SJSA1 (cell line): ENCODE data around the gene SYT7. TPM values are rescaled to one million over a fixed set of nuclear protein-coding genes. Genes with fewer than 3 reads are reported as not detected.
"Not testable (repeated sequence)": the region's sequence is repeated elsewhere in the genome, so short reads cannot be mapped to it uniquely, and the experiment has no call there.

Experiments
- DNase-seq, 2 experiments: peaks; one replicate each; pipeline ENCODE4 v3.0.0-alpha.2; 2015 to 2020; ENCODE audit warnings: low spot score in 2 of 2, low read depth in 1 of 2
- H3K27ac ChIP-seq: fragments of 250-450 bp; sonication (Bioruptor Pico); 2 replicates; pipeline ENCODE4 v1.5.1; 2020; ENCODE audit warnings: mild to moderate bottlenecking, moderate library complexity
- H3K27me3 ChIP-seq: fragments of 250-450 bp; sonication (Bioruptor Pico); replicated peaks from 2 replicates; pipeline ENCODE4 v1.5.1; 2020; ENCODE audit warnings: mild to moderate bottlenecking, moderate library complexity
- H3K36me3 ChIP-seq: fragments of 250-450 bp; sonication (Bioruptor Pico); 2 replicates; pipeline ENCODE4 v1.5.1; 2020; ENCODE audit warnings: mild to moderate bottlenecking
- H3K4me1 ChIP-seq: fragments of 250-450 bp; sonication (Bioruptor Pico); replicated peaks from 2 replicates; pipeline ENCODE4 v1.6.1; 2021; ENCODE audit warnings: mild to moderate bottlenecking
- H3K4me3 ChIP-seq: fragments of 250-450 bp; sonication (Bioruptor Pico); 2 replicates; pipeline ENCODE4 v1.5.1; 2020; ENCODE audit warnings: mild to moderate bottlenecking
- H3K9me3 ChIP-seq: fragments of 250-450 bp; sonication (Bioruptor Pico); replicated peaks from 2 replicates; pipeline ENCODE4 v1.5.1; 2020; ENCODE audit warnings: mild to moderate bottlenecking
- total RNA-seq: library from RNA; depleted of rRNA; stranded (reverse); fragments of >200 nt; shearing (Covaris generic); gene quantifications from 2 replicates; pipeline ENCODE4 v1.2.3, GENCODE V29; 2014

The SYT7 gene
- total RNA-seq, 1 experiment from 2014 or later: not detected

DNA sequence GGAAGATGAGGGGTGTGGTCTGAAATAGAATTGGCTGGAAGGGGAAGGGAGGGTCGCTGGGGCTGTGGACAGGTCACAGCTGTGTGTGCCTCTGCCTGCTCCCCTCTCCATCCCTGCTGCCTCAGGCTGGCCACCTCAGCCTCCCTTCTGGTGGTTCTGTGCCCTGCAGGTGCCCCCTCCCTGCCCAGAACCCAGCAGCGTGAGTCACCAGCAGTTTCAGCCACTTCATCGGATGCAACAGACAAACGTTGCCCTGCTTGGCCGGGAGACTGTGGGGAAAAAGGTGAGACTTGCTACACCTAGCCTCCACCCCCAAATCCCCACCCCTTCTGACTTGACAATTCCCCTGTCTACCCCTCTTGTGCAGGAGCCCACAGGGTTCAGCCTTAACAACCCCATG is 94.1 kb downstream of the SYT7 start:
- H3K27ac ChIP-seq: no peak overlapping the region
- no peak for DNase-seq

DNA sequence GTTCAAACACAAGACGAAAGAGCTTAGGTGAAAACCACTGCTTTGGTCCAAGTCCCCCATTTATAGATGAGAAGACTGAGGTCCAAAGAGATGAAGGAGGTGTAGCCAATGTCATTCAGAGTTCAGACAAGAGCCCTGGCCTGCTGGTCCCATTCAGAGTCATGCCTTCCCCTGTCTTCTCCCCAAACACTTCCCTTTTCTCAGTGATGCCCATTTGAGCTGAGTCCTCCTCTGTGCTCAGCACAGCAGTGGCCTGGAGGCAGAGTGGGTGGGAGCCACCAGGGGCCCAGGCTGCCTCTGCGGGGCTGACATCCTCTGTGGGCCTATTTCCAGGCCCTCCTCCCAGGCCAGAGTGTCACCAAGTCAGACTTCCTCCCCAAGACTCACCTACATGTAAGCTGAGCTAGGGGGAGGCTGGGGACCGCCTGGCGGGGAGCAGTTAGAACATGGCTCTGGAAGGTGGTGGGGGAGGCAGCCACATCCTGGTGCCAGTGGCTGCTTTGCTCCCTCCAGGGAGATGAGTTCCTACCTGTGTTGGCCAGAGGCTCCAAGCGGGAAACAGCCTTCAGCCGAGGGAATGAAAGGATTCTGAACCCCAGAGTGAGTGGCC is 94.8 kb downstream of the SYT7 start:
- Histone ChIP-seq H3K4me1 (peaks cover 16% of the 10 kb centered on the region), H3K27me3 (peaks cover 6% of the 10 kb centered on the region; the same call in 1 of the 2 replicates), H3K4me3 (no peak overlapping the region), H3K27ac (no peak overlapping the region), H3K36me3 (no peaks in the 10 kb centered on the region), H3K9me3 (no peaks in the 10 kb centered on the region)
- DNase-seq: no peak

More for the DNA sequence above, 94.1 kb downstream of the SYT7 start:
- Histone ChIP-seq H3K36me3 (no peaks in the 10 kb centered on the region), H3K27me3 (no peaks in the 10 kb centered on the region), H3K4me1 (peaks cover 16% of the 10 kb centered on the region), H3K4me3 (no peak overlapping the region), H3K9me3 (no peaks in the 10 kb centered on the region)

DNA sequence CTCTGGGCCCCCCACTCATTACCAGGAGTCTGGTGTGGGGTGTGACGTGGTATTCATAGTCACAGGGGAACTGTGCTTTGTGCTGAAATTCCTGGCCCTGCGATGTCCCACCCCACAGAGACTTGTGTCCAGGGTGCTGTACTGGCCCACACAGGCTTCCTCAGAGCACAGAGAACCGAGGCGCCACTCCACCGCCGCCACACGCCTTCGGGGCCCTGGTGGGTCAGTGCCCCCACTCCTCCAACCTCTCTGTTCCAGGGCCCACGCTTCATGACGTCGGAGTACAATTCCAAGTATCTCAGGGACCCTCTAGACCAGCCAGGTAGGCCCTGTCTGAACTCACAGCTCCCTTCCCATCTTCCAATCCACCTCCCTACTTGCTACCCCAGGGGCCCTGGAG is 95.8 kb downstream of the SYT7 start:
- no peak for DNase-seq
- peaks cover 9% of the 10 kb centered on the region for H3K4me1 ChIP-seq
- H3K9me3 ChIP-seq: no peaks in the 10 kb centered on the region
- peaks cover 6% of the 10 kb centered on the region; the same call in 1 of the 2 replicates for H3K27me3 ChIP-seq
- no peak overlapping the region for H3K4me3 ChIP-seq
- no peak overlapping the region for H3K27ac ChIP-seq
- no peaks in the 10 kb centered on the region for H3K36me3 ChIP-seq

DNA sequence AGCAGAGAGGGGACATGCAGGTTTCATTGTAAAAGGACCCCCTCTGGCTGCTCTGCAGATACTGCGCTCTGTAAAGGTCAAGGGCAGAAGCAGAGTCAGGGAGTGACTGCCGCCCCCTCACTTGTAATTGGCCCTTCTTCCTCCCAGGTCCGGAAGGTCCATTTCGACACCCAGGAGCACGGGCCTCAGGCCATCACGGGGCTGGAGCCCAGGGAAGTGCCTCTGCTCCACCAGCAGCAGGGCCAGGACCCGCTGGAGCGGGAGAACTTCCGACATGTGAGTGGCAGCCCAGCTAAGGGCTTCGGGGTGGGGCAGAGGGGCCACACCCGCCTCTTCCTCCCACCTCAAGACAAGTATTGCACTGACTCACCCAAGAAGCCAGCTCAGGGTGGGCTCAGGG is 96.3 kb downstream of the SYT7 start:
- H3K4me1 ChIP-seq: peaks cover 3% of the 10 kb centered on the region
- DNase-seq: no peak
- H3K4me3 ChIP-seq: no peak overlapping the region
- H3K27me3 ChIP-seq: peaks cover 6% of the 10 kb centered on the region; the same call in 1 of the 2 replicates
- H3K27ac ChIP-seq: no peak overlapping the region
- H3K9me3 ChIP-seq: no peaks in the 10 kb centered on the region
- H3K36me3 ChIP-seq: no peaks in the 10 kb centered on the region

DNA sequence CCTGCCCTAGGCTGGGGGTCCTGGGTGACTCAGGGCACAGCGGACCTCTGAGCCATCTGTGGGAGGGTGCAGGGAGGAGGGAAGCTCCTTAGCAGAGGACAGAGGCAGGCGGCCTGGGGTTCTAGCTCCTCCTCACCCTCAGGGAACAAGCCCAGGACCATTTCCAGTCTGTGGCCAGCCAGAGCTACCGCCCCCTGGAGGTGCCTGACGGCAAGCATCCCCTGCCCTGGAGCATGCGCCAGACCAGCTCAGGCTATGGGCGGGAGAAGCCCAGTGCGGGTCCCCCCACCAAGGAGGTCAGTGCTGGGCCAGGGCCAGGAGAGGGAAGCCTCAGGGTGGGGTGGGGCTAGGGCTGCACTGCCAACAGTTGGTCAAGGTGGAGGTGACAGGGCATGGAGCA is 98.4 kb downstream of the SYT7 start:
- Histone ChIP-seq H3K27ac (no peak overlapping the region), H3K36me3 (no peaks in the 10 kb centered on the region), H3K9me3 (no peaks in the 10 kb centered on the region), H3K4me1 (0 out of 2 replicates have a peak, but pooled peaks cover 3% of the 10 kb centered on the region), H3K4me3 (no peak overlapping the region), H3K27me3 (peaks cover 6% of the 10 kb centered on the region; the same call in 1 of the 2 replicates)
- no peak for DNase-seq

DNA sequence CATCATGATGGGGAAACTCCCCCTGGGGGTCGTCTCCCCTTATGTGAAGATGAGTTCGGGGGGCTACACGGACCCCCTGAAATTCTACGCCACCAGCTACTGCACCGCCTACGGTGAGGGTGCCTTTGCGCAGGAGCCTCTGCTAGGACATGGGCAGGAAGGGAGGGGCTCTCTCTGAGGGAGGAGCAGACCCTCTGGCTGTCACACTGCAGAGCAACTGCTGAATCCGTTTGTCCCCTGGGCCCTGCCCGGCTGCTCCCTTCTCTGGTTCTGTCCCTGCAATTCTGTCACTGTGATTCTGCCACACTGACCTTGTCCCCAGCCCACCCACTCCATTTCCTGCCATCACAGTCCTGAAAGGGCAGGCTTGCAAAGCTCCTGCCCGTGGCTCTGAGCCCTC is 99.1 kb downstream of the SYT7 start:
- H3K4me3 ChIP-seq: no peak overlapping the region

DNA sequence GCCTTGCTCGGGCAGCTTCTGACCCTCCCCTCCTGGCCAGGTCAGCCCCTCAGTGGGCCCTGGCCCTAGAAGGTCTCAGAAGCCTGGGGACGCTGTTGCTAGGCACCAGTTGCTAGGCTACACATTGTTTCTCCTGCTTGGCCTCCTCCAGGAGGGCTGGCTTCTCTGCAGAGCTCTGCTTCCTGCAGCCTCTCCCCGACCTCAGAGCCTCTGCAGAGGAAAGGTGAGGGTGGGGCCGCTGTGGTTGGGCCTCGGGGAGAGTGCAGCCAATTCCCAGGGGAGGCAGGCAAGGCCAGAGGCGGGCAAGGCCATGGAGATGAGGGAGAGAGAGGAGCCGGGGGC is 99.9 kb downstream of the SYT7 start:
- Histone ChIP-seq H3K9me3 (no peaks in the 10 kb centered on the region; the same call in 1 of the 2 replicates), H3K27me3 (peaks cover 6% of the 10 kb centered on the region; the same call in 1 of the 2 replicates), H3K4me3 (no peak overlapping the region), H3K4me1 (0 out of 2 replicates have a peak, but pooled peaks cover 4% of the 10 kb centered on the region), H3K36me3 (no peaks in the 10 kb centered on the region), H3K27ac (no peak overlapping the region)
- no peak for DNase-seq

More for the DNA sequence above, 99.1 kb downstream of the SYT7 start:
- DNase-seq: no peak
- no peaks in the 10 kb centered on the region; the same call in 1 of the 2 replicates for H3K9me3 ChIP-seq
- H3K27me3 ChIP-seq: peaks cover 6% of the 10 kb centered on the region; the same call in 1 of the 2 replicates
- H3K27ac ChIP-seq: no peak overlapping the region
- no peaks in the 10 kb centered on the region for H3K36me3 ChIP-seq
- H3K4me1 ChIP-seq: 0 out of 2 replicates have a peak, but pooled peaks cover 4% of the 10 kb centered on the region

DNA sequence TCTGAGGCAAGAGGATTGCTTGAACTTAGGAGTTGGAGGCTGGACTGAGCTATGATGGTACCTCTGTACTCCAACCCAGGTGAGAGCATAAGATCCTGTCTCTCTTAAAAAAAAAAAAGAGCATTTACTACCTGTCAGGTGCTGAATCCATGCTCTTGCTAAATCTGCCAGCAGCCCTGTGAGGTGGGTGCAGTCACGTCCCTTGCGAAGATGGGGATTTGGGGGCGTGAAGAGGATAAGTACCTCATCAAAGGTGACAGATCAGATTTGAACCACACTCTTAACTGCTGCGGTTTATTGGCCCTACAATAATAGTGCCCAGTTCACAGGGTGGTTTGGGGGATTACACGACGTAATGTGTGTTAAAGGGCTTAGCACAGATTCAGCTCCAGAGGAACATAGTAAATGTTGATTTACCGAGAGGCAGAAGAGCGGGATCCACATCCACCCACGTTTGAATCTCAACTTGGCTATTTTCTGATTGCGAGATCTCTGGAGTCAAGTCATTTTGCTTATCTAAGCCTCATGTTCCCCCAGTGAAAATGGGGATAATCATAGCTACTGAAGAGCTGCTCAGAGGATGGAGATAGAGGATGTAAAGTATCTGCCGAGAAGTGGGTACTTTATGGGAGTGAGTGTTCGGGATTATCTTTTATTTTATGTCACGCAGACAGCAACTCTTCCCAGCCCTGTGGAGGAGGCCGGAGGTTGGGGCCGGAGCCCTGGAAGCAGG is 100.4 kb downstream of the SYT7 start:
- no peak for DNase-seq
- H3K4me3 ChIP-seq: no peak overlapping the region
- no peaks in the 10 kb centered on the region; the same call in 1 of the 2 replicates for H3K9me3 ChIP-seq
- H3K36me3 ChIP-seq: no peaks in the 10 kb centered on the region
- no peak overlapping the region for H3K27ac ChIP-seq
- 0 out of 2 replicates have a peak, but pooled peaks cover 4% of the 10 kb centered on the region for H3K4me1 ChIP-seq
- H3K27me3 ChIP-seq: peaks cover 6% of the 10 kb centered on the region; the same call in 1 of the 2 replicates

DNA sequence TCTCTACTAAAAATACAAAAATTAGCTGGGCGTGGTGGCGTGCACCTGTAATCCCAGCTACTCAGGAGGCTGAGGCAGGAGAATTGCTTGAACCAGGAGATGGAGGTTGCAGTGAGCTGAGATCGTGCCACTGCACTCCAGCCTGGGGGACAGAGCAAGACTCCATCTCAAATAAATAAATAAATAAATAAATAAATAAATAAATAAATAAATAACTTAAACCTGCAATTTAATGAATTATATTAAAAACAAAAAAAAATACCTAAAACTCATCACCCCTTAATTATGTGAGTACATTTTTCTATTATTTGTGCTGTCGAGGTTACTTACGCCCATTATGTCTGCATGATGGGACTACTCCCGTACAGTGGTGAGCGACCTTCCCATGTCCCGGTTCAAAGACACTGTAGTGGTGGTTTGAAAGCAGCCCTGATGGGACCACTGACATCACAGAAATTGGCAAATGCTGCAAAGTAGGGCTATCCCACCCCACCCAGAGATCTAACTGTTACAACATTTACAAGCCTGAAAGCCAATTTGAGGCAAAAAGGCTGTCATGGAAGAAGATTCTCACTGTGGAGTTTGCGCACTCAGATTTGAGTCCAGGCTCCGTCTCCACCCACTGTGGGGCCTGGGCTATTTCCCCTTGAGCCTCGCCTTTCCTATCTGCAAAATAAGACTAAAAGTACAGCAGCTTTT is 101.4 kb downstream of the SYT7 start:
- DNase-seq, H3K36me3 ChIP-seq: not testable (repeated sequence)

DNA sequence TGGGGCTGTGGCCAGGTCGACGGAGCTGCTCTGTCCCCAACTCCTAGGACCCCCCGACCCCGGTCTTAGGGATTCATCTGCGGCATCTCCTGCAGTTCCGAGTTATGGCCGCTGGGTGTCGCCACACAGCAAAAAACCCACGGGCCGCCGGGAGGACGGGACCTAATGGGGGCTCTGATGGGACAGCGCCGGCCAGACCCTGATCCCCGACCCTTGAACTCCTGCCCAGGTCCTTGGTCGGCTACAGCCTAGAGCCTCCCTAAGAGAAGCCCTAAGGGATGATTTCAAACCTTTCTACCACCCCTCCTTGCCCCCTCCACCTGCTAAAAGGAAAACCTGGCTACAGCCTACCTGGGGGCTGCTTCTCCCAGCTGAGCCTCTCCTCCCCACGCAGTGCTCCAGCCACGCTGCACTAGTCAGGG is 103.1 kb downstream of the SYT7 start:
- Histone ChIP-seq H3K36me3 (peaks cover 5% of the 10 kb centered on the region), H3K9me3 (no peaks in the 10 kb centered on the region; the same call in 1 of the 2 replicates), H3K27ac (no peak overlapping the region), H3K27me3 (peaks cover 6% of the 10 kb centered on the region; the same call in 1 of the 2 replicates), H3K4me1 (0 out of 2 replicates have a peak, but pooled peaks cover 4% of the 10 kb centered on the region), H3K4me3 (no peak overlapping the region)
- peak in 1 of 2 experiments; percentile 55 for DNase-seq

More for the DNA sequence above, 101.4 kb downstream of the SYT7 start:
- not testable (repeated sequence) for H3K4me1 ChIP-seq, H3K27me3 ChIP-seq, H3K9me3 ChIP-seq, H3K27ac ChIP-seq, H3K4me3 ChIP-seq

DNA sequence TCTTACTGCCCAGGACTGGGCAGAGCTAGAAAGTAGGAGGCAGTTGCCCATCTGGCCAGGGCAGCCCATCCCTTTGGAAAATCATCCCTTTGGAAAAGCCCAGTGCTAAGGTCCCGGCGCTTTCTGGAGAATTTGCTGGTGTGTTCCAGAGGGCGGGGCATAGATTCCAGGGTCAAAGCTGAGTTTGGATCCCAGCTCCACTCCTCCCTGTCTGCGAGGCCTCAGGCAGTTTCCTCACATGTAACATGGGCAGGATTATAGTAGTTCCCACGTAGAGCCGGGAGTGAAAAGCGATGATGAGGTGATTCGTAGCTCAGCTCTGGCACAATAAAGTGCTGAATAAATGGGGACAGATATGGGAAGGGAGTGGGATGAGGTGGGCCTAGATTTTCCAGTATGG is 103.8 kb downstream of the SYT7 start:
- H3K36me3 ChIP-seq: peaks cover 7% of the 10 kb centered on the region
- H3K27ac ChIP-seq: no peak overlapping the region
- no peak for DNase-seq
- no peak overlapping the region for H3K4me3 ChIP-seq
- 0 out of 2 replicates have a peak, but pooled peaks cover 4% of the 10 kb centered on the region for H3K4me1 ChIP-seq
- peaks cover 6% of the 10 kb centered on the region; the same call in 1 of the 2 replicates for H3K27me3 ChIP-seq
- H3K9me3 ChIP-seq: no peaks in the 10 kb centered on the region; the same call in 1 of the 2 replicates

DNA sequence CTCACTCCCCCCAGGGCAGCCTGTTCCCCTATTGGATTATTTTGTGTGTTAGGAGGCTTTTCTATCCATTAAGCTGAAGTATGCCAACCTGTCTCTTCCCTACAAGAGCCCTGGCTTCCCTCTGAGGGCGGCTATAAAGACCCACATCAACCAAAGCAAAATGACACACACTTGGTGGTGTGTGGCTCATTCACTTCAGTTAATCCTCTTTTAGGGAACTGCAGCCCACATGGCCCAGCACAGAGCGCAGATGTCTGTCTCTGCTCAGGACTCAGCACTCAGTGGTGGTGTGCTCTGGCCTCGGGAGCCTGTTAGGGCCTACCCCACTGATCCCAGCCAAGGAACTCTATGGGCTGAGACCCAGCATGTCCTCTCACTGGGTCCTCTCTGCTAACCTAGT is 104.5 kb downstream of the SYT7 start:
- Histone ChIP-seq H3K36me3 (peaks cover 7% of the 10 kb centered on the region), H3K4me3 (no peak overlapping the region), H3K27ac (no peak overlapping the region), H3K4me1 (0 out of 2 replicates have a peak, but pooled peaks cover 4% of the 10 kb centered on the region), H3K27me3 (peaks cover 3% of the 10 kb centered on the region; the same call in 1 of the 2 replicates), H3K9me3 (no peaks in the 10 kb centered on the region; the same call in 1 of the 2 replicates)
- no peak for DNase-seq

DNA sequence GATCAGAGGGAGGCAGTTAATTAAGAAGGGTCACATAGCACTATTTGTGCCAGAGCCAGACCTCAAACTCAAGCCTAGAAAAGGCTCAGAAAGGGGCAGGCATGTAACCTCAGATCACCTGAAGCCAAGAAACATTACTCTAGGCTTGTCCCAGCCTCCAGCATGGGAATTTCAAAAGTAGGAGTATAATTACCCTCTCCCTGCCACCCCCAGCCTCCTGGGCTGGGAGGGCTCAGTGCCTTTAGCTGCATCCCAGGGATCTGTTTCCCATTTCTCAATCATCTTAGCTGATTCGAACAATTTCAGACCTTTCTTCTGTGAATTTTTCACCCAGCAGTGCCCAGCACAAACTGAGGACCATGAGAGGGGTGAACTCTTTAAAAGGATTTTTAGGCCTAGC is 105.4 kb downstream of the SYT7 start:
- no peak for DNase-seq
- H3K27me3 ChIP-seq: no peaks in the 10 kb centered on the region
- no peak overlapping the region for H3K4me3 ChIP-seq
- no peak overlapping the region for H3K27ac ChIP-seq
- peaks cover 13% of the 10 kb centered on the region for H3K36me3 ChIP-seq
- no peaks in the 10 kb centered on the region; the same call in 1 of the 2 replicates for H3K9me3 ChIP-seq
- H3K4me1 ChIP-seq: 0 out of 2 replicates have a peak, but pooled peaks cover 4% of the 10 kb centered on the region
